NCI-H2227 (cell line): ENCODE measurements around the gene RNF166.

Source experiments
- DNase-seq: peaks from one replicate; lab custom pipeline; 2025; ENCODE audit not compliant: unreplicated experiment; lab: John Stamatoyannopoulos, UW

Gene RNF166

DNA sequence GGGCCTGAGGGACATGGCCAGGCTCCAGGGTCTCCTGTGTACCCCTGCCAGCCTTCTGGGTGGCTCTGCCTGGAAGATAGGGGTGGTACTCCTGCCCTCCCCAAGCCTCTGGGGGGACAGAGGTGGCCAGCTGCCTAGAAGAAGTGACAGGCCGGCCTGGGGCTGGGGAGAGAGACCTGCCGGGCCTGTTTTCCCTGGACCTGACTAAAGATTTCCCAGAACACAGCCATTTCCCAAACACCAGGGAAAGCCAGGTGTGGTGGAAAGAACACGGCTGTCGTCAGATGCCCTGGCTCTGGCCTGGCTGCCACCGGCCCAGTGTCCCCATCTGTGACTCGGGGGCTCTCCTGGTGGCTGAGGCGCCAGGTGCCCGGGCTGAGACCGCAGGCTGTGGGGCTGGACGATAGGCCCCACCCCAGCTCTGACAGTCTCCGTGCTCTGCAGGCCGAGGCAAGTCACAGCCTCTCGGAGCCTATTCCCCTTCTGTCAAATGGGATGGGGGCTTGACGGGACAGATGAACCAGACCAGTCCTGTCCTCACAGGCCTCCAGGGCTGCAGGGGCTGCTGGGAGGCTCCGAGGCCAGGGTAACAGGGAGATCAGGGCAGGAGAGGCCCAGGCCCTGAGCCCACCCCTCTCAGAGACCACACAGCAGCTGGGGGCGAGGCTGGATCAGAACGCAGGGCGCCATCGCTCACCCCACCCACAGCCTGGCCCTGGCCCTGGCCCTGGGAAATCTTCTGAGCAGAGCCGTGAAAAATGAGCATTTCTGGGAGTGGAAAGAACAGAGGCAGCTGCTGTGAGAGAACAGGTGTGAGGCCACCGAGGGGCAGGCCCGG is 33.1 kb upstream of the RNF166 start:
- no peak for DNase-seq

- no peak for DNase-seq
These were observed 32.2 kb upstream of the RNF166 start for GRCh38 chr16:88738151-88739084.

GRCh38 chr16:88737298-88738150 is 31.3 kb upstream of the RNF166 start:
- peak; percentile 72 for DNase-seq

GRCh38 chr16:88736496-88736895 is 30.3 kb upstream of the RNF166 start:
- DNase-seq, result no peak

DNA sequence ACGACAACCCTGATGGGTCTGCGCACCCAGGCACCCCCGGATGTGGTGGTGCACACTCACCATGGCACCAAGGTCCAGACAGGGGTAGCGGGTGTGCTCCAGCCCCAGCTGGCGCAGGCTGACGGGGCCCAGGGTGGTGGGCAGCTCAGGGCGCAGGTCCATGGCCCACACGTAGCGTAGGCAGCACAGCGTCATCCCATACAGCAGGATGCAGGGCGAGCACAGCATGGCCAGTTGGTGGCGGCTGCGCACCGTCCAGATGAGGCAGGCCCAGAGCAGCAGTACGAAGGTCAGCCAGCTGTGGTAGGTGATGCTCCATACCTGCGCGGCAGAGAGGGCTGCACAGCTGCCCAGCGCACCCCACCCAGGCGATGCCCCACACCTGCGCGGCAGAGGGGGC is 29.9 kb upstream of the RNF166 start:
- DNase-seq, result no peak

DNA sequence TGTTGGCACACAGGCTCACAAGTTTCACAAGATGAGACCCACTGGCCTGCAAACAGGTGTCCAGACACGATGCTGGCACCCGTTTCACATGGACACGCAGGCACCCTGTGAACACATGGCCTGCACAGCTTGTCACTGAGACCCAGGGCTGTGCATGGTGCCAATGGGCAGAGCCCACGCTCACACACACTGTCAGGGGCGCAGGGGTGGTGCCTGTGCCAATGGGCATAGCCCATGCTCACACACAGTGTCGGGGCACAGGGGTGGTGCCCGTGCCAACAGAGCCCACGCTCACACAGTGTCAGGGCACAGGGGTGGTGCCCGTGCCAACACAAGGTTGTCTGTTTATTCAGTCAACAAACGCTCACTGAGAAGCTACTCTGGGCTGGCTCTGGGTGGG is 29.4 kb upstream of the RNF166 start:
- DNase-seq, result no peak

GRCh38 chr16:88735121-88735520 is 28.9 kb upstream of the RNF166 start:
- no peak for DNase-seq

DNA sequence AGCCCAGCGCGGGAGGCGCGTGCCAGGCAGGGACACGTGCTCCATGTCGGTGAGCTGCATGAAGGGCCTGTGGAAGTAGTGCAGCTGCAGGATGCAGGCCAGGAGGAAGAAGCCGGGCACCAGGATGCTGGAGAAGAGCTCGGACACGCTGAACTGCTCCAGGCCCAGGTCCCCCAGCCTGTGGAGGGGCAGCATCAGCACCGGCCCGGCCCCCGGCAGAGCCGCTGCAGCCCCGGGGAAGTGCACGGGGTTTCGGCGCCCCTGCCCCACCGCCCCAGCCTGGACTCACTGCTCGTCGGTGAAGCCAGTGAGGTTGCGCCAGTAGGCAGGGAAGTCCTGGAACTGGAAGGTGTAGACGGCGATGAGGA is 28.1 kb upstream of the RNF166 start:
- no peak for DNase-seq

- DNase-seq, result no peak
These were observed 27.6 kb upstream of the RNF166 start for GRCh38 chr16:88733630-88734360.

DNA sequence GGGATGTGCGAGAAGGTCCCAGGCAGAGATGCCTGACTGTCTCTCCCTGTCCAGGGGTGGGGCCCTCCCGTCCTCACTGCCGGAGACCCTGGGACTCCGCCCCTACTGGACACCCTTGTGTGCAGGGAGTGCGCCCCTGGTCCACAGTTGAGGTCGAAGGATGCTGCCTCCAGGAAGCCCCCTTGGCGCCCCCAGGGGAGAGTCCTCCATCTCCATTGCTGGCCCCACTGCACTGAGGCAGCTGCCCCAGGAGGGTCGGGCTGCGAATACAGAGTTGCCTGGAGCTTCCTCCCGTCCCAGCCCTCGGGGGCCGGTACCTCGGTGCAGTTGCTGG is 26.7 kb upstream of the RNF166 start:
- no peak for DNase-seq

GRCh38 chr16:88732172-88732960 is 26.2 kb upstream of the RNF166 start:
- DNase-seq, result no peak

DNA sequence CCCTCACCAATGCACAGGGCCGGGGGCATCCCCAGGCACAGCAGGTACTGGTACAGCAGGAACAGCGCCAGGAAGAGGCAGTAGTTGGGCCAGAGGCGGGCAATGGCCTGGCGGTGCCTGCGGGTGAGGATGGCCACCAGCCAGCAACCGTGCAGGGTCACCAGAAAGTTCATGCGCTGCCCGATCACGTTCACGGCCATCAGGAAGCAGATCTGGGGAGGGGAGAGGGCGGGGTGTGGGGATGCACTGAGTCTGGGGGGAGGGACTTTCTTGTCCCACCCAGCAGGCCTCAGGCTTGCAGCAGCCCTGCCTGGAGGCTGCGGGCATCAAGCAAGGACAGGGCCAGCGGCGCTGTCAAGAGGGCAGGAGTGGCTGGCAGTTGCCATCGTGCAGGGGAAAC is 25.5 kb upstream of the RNF166 start:
- DNase-seq, result no peak

DNA sequence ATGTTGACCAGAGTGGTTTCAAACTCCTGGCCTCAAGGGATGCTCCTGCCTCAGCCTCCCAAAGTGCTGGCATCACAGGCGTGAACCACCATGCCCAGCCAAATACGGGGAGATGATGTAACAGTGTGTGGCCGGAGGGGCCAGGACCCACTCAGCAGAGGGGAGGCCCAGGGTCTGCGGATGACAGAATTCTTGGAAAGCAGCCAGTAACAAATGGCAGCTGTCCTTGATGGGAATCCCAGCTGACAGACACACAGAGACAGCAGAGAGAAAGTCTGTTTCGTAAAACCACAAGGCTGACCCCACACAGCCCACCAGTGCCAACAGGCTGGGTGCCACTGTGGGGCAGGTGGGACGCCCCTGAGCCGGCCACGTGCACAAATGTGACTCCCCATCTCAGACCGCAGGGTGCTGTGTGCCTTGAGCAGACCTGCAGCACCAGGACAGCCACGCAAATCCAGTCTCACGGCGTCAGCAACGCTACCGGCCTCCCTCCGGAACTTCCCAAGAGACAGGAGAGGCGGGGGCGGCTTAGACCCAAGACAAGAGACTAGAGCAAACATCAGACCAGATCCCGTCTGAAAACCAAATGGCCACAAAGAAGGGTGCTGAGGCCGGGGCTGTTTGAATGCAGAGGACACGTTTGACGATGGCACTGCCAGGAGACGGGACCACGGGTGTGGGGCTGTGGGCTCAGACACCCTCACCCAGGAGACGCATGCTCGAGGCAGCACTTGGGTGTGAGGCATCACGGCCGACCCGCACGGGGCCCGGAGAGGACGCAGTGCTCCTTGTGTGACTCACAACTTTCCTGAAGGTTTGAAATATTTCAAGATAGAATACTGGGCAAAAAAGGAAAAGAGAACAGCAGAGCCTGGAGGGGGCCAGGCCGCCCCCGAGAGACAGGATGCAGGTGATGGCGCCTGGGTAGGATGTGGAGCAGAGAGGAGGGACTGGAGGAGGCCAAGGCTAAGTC is 24.7 kb upstream of the RNF166 start:
- DNase-seq, result no peak

- no peak for DNase-seq
These were observed 21.7 kb upstream of the RNF166 start for GRCh38 chr16:88727871-88728270.

DNA sequence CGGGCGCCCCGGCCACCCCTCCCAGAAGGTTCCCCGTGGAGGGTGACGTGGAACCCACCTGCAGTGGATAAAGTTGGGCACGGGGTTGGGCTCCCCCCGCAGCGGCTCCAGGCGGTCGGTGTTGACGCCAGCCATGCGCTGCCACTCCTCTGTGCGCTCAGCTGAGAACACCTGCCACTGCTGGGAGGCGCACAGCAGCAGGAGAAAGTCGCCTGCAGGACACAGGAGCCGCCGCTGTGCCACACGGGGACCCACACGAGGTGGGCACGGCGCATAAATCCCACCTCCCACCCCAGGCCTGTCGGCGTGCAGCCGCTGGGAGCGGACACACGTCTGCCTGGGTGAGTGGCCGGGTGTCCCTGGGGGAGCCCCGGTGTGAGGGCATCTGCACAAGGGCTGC is 20.8 kb upstream of the RNF166 start:
- DNase-seq, result no peak

- no peak for DNase-seq
These were observed 20.2 kb upstream of the RNF166 start for GRCh38 chr16:88726408-88726749.

DNA sequence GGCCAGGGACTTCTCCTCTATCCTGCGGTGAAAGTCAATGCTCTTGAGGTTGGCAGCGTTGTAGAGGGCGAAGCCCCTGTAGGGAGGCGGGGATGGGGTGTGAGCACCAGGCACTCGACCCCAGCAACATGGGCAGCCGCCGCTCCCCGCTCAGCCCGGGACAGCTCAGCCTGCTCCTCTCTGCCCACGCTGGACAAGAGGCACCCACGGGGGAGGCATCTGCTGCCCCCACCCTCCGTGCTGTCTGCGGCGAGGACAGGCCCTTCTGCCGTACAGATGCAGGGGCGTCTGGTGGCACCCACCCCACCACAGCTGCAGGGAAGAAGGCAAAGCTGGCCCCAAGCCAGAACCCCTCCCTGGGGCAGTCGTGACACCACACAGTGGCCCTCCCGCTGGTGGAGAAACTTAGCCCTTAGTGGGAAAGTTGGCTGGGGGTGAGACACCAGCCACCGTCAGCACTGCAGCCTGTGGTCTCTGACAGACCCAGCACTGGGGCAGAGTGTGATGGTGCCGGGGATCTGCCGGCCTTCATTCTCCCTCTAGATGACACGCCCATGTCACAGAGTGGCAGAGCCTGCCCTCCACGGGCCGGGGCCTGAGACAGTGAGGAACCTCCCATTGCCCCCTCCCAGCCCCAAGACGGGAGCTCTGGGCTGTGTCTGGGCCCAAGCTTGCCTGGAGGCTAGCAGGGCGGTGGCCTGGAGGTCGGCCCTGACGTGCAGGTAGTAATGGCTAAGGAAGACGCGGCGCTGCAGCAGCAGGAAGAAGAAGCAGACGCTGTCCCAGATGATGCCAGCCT is 19.6 kb upstream of the RNF166 start:
- DNase-seq, result no peak
